ENCODE results near the gene CCDC30.

Gene CCDC30

GRCh38 chr1:42587753-42588152 lies 124.7 kb downstream of the CCDC30 start:
- Histone ChIP-seq H3K27me3 (ENCODE audit: insufficient read depth, low read depth) (no peaks in the 10 kb centered on the region), H3K4me2 (no peak overlapping the region), H3K9ac (no peak overlapping the region), H4K20me1 (ENCODE audit: insufficient read depth) (no peaks in the 10 kb centered on the region), H3K27ac (no peak overlapping the region), H3K4me3 (IDR thresholded peaks at IDR 0.05; ENCODE audit: insufficient read depth, low read depth, low read length) (no peak overlapping the region), H3K4me1 (ENCODE audit: low read depth, poor library complexity, severe bottlenecking) (no peaks in the 10 kb centered on the region), H3K79me2 (ENCODE audit: insufficient read depth, low read depth) (no peaks in the 10 kb centered on the region), H3K36me3 (ENCODE audit: insufficient read depth) (no peaks in the 10 kb centered on the region), H2AFZ (ENCODE audit: low read depth) (no peak overlapping the region)
- no peak for TF ChIP-seq CTCF (conservative IDR thresholded peaks at IDR 0.05; ENCODE audit: low read depth, low read length)

- no peaks in the 10 kb centered on the region for H3K79me2 ChIP-seq (ENCODE audit: insufficient read depth, low read depth)
- no peak overlapping the region for H3K27ac ChIP-seq
- H2AFZ ChIP-seq (ENCODE audit: low read depth), result no peak overlapping the region
- no peaks in the 10 kb centered on the region for H4K20me1 ChIP-seq (ENCODE audit: insufficient read depth)
- no peaks in the 10 kb centered on the region for H3K36me3 ChIP-seq (ENCODE audit: insufficient read depth)
- no peak overlapping the region for H3K4me3 ChIP-seq (IDR thresholded peaks at IDR 0.05; ENCODE audit: insufficient read depth, low read depth, low read length)
- TF ChIP-seq CTCF (conservative IDR thresholded peaks at IDR 0.05; ENCODE audit: low read depth, low read length), result no peak
- no peak overlapping the region for H3K9ac ChIP-seq
- no peak overlapping the region for H3K4me2 ChIP-seq
- H3K27me3 ChIP-seq (ENCODE audit: insufficient read depth, low read depth), result no peaks in the 10 kb centered on the region
- H3K4me1 ChIP-seq (ENCODE audit: low read depth, poor library complexity, severe bottlenecking), result no peaks in the 10 kb centered on the region
These were observed 129.7 kb downstream of the CCDC30 start for GRCh38 chr1:42592811-42593210.

GRCh38 chr1:42593486-42594100 lies 130.5 kb downstream of the CCDC30 start:
- Histone ChIP-seq H3K4me3 (IDR thresholded peaks at IDR 0.05; ENCODE audit: insufficient read depth, low read depth, low read length) (no peak overlapping the region), H3K27me3 (ENCODE audit: insufficient read depth, low read depth) (no peaks in the 10 kb centered on the region), H2AFZ (ENCODE audit: low read depth) (no peak overlapping the region), H3K27ac (no peak overlapping the region), H3K4me2 (no peak overlapping the region), H3K79me2 (ENCODE audit: insufficient read depth, low read depth) (no peaks in the 10 kb centered on the region), H3K4me1 (ENCODE audit: low read depth, poor library complexity, severe bottlenecking) (no peaks in the 10 kb centered on the region), H3K36me3 (ENCODE audit: insufficient read depth) (no peaks in the 10 kb centered on the region), H3K9ac (no peak overlapping the region), H4K20me1 (ENCODE audit: insufficient read depth) (no peaks in the 10 kb centered on the region)
- TF ChIP-seq CTCF (conservative IDR thresholded peaks at IDR 0.05; ENCODE audit: low read depth, low read length), result no peak

- H3K27me3 ChIP-seq (ENCODE audit: insufficient read depth, low read depth), result no peaks in the 10 kb centered on the region
- H3K79me2 ChIP-seq (ENCODE audit: insufficient read depth, low read depth), result no peaks in the 10 kb centered on the region
- H3K4me3 ChIP-seq (IDR thresholded peaks at IDR 0.05; ENCODE audit: insufficient read depth, low read depth, low read length), result no peak overlapping the region
- no peak for TF ChIP-seq CTCF (conservative IDR thresholded peaks at IDR 0.05; ENCODE audit: low read depth, low read length)
- H4K20me1 ChIP-seq (ENCODE audit: insufficient read depth), result no peaks in the 10 kb centered on the region
- H3K4me2 ChIP-seq, result no peak overlapping the region
- no peak overlapping the region for H3K9ac ChIP-seq
- H2AFZ ChIP-seq (ENCODE audit: low read depth), result no peak overlapping the region
- no peak overlapping the region for H3K27ac ChIP-seq
- no peaks in the 10 kb centered on the region for H3K4me1 ChIP-seq (ENCODE audit: low read depth, poor library complexity, severe bottlenecking)
- H3K36me3 ChIP-seq (ENCODE audit: insufficient read depth), result no peaks in the 10 kb centered on the region
These were observed 138.4 kb downstream of the CCDC30 start for GRCh38 chr1:42601472-42601871.

Measured in KMS-11 (cell line).